ENCODE results near the gene MAPRE2.

The MAPRE2 gene

DNA sequence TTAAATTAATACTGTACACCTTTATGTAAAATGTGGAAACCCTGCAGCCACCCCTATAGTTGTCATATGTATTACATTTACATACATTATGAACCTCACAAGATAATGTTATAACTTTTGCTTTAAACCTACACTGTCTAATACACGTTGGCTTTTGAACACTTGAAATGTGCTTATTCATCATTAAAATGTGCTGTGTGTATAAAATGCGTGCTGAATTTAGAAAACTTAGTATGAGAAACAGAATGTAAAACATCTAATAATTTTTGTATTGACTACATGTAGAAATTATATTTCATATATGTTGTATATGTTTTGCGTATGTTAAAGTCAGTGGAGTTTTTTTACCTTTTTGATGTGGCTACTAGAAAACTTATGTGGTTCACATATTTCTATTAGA is 68.8 kb downstream of the MAPRE2 start:
- Histone ChIP-seq H3K27me3 (ENCODE audit: low read depth, low read length) (no peaks in the 10 kb centered on the region), H3K36me3 (replicated peaks; ENCODE audit: low read depth, low read length) (peaks cover 45% of the 10 kb centered on the region), H3K9ac (ENCODE audit: low read length) (no peak overlapping the region), H4K20me1 (ENCODE audit: insufficient read depth, low read length) (peaks cover 37% of the 10 kb centered on the region), H3K9me3 (ENCODE audit: insufficient read depth, low read length) (no peaks in the 10 kb centered on the region), H3K4me2 (ENCODE audit: low read length) (no peak overlapping the region), H3K79me2 (ENCODE audit: low read length) (peaks cover 70% of the 10 kb centered on the region), H3K4me3 (ENCODE audit: low read length) (no peak overlapping the region), H2AFZ (ENCODE audit: low read depth, low read length) (no peak overlapping the region), H3K4me1 (ENCODE audit: low read length) (0 out of 2 replicates have a peak, but pooled peaks cover 3% of the 10 kb centered on the region), H3K27ac (ENCODE audit: low read length) (no peak overlapping the region)
- TF ChIP-seq, protein P1, sequence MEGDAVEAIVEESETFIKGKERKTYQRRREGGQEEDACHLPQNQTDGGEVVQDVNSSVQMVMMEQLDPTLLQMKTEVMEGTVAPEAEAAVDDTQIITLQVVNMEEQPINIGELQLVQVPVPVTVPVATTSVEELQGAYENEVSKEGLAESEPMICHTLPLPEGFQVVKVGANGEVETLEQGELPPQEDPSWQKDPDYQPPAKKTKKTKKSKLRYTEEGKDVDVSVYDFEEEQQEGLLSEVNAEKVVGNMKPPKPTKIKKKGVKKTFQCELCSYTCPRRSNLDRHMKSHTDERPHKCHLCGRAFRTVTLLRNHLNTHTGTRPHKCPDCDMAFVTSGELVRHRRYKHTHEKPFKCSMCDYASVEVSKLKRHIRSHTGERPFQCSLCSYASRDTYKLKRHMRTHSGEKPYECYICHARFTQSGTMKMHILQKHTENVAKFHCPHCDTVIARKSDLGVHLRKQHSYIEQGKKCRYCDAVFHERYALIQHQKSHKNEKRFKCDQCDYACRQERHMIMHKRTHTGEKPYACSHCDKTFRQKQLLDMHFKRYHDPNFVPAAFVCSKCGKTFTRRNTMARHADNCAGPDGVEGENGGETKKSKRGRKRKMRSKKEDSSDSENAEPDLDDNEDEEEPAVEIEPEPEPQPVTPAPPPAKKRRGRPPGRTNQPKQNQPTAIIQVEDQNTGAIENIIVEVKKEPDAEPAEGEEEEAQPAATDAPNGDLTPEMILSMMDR (IDR thresholded peaks at IDR 0.05; ENCODE audit: low read depth, low read length), result no peak

DNA sequence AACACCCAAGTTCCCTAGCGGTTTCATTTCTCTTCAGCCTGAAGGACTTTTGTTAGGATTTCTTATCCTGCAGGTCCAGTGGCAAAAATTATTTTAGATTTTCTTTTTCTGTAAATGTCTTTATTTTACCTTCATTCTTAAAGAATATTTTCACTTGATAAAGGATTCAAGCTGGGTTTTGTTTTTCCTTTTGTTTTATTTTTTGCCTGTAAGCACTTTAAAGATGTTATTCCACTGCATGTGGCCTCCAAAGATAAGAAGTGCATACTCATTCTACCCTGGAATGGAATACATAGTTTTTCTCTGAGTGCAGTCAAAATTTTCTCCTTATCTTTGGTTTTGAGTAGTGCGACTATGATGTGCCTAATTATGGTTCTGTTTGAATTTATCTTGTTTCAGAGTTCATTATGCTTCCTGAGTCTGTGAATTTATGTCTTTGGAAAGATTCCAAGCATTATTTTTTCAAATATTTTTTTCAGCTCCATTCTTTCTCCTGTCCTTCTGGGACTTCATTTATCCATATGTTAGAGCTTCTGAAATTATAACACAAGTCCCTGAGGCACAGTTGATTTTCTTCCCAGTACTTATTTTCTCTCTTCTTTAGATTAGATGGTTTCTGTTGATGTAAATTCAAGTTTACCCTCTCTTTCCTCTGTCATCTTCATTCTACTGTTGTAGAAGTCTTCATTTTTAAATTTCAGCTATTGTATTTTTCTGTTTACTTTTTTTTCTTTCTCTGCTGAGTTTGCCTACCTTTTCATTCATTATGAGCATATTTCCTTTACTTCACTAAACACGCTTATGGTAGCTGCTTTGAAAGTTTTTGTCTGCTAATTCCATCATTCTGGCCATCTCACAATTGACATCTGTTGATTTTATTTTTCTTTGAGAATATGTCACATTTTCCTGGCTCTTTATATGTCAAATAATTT is 69.6 kb downstream of the MAPRE2 start:
- H3K79me2 ChIP-seq (ENCODE audit: low read length), result peaks cover 75% of the 10 kb centered on the region
- no peak overlapping the region for H3K9ac ChIP-seq (ENCODE audit: low read length)
- no peak overlapping the region for H3K27ac ChIP-seq (ENCODE audit: low read length)
- no peak overlapping the region for H2AFZ ChIP-seq (ENCODE audit: low read depth, low read length)
- no peaks in the 10 kb centered on the region for H3K9me3 ChIP-seq (ENCODE audit: insufficient read depth, low read length)
- H3K27me3 ChIP-seq (ENCODE audit: low read depth, low read length), result no peaks in the 10 kb centered on the region
- H4K20me1 ChIP-seq (ENCODE audit: insufficient read depth, low read length), result peaks cover 37% of the 10 kb centered on the region
- H3K4me1 ChIP-seq (ENCODE audit: low read length), result 0 out of 2 replicates have a peak, but pooled peaks cover 3% of the 10 kb centered on the region
- no peak overlapping the region for H3K4me2 ChIP-seq (ENCODE audit: low read length)
- H3K36me3 ChIP-seq (replicated peaks; ENCODE audit: low read depth, low read length), result peaks cover 43% of the 10 kb centered on the region
- H3K4me3 ChIP-seq (ENCODE audit: low read length), result no peak overlapping the region
- TF ChIP-seq, protein P1 (IDR thresholded peaks at IDR 0.05; ENCODE audit: low read depth, low read length), result no peak
- no peak for TF ChIP-seq EZH2phosphoT487 (IDR thresholded peaks at IDR 0.05; ENCODE audit: low read depth)

DNA sequence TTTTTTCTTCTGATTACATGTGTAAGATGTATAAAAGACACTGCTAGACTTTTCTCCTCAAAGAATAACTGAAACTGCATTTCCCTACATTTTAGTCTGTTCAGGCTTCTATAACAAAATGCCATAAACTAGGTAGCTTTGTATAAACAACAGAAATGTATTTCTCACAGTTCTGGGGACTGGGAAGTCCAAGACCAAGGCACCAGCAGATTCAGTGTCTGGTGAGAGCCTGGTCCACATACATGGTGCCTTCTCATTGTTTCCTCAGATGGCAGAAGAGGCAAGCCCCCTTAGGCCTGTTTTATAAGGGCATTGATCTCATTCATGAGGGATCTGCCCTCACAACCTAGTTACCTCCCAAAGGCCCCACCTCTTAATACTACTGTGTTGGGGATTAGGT is 71.5 kb downstream of the MAPRE2 start:
- TF ChIP-seq, protein P1 (IDR thresholded peaks at IDR 0.05; ENCODE audit: low read depth, low read length), result no peak
- no peak for TF ChIP-seq EZH2phosphoT487 (IDR thresholded peaks at IDR 0.05; ENCODE audit: low read depth)
- Histone ChIP-seq H4K20me1 (ENCODE audit: insufficient read depth, low read length) (peaks cover 44% of the 10 kb centered on the region), H3K4me2 (ENCODE audit: low read length) (no peak overlapping the region), H3K9me3 (ENCODE audit: insufficient read depth, low read length) (no peaks in the 10 kb centered on the region), H3K27me3 (ENCODE audit: low read depth, low read length) (no peaks in the 10 kb centered on the region), H3K36me3 (replicated peaks; ENCODE audit: low read depth, low read length) (peaks cover 38% of the 10 kb centered on the region), H3K4me1 (ENCODE audit: low read length) (0 out of 2 replicates have a peak, but pooled peaks cover 3% of the 10 kb centered on the region), H3K27ac (ENCODE audit: low read length) (no peak overlapping the region), H3K9ac (ENCODE audit: low read length) (no peak overlapping the region), H2AFZ (ENCODE audit: low read depth, low read length) (no peak overlapping the region), H3K79me2 (ENCODE audit: low read length) (peaks cover 82% of the 10 kb centered on the region), H3K4me3 (ENCODE audit: low read length) (no peak overlapping the region)

DNA sequence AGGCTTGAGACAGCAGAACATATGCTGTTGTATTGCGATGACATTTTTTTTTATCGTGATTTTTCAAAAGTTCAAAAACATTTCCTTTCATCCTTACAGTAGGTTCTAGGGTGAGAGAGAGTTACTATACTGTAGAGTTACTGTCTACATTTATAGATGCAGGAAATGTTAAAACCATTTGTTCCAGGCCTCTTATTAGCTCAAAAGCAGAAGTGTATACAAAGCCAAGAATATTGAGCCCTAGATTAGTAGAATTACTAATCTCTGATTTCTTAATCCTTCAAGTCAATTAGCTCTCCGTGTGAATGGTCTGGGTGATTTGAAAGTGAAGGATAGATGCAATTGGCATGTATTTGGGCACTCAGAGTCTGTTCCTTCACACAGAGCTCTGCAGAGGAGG is 73.1 kb downstream of the MAPRE2 start:
- Histone ChIP-seq H3K4me1 (ENCODE audit: low read length) (0 out of 2 replicates have a peak, but pooled peaks cover 3% of the 10 kb centered on the region), H3K9me3 (ENCODE audit: insufficient read depth, low read length) (no peaks in the 10 kb centered on the region), H3K4me3 (ENCODE audit: low read length) (no peak overlapping the region), H3K4me2 (ENCODE audit: low read length) (no peak overlapping the region), H3K27me3 (ENCODE audit: low read depth, low read length) (no peaks in the 10 kb centered on the region), H4K20me1 (ENCODE audit: insufficient read depth, low read length) (peaks cover 60% of the 10 kb centered on the region), H3K79me2 (ENCODE audit: low read length) (peaks cover 94% of the 10 kb centered on the region), H2AFZ (ENCODE audit: low read depth, low read length) (no peak overlapping the region), H3K9ac (ENCODE audit: low read length) (no peak overlapping the region), H3K27ac (ENCODE audit: low read length) (no peak overlapping the region), H3K36me3 (replicated peaks; ENCODE audit: low read depth, low read length) (peaks cover 43% of the 10 kb centered on the region)
- TF ChIP-seq, protein P1 (IDR thresholded peaks at IDR 0.05; ENCODE audit: low read depth, low read length), result no peak
- no peak for TF ChIP-seq EZH2phosphoT487 (IDR thresholded peaks at IDR 0.05; ENCODE audit: low read depth)
